ENCODE data around the gene IL11.

The IL11 gene

GRCh38 chr19:55358943-55359908, 11.0 kb downstream of the IL11 start:
- TF ChIP-seq SIN3A (IDR thresholded peaks at IDR 0.05; ENCODE audit: borderline replicate concordance, insufficient read depth, low read length) (no peak), REST (IDR thresholded peaks at IDR 0.05; ENCODE audit: insufficient read depth in 1 of 2, low read depth in 2 of 2, low read length in 2 of 2) (no peak), TAF1 (IDR thresholded peaks at IDR 0.05; ENCODE audit: borderline replicate concordance, insufficient read depth, low read length) (no peak), FOXP2 (optimal IDR thresholded peaks at IDR 0.05; ENCODE audit: borderline replicate concordance, extremely low read depth, extremely low read length, insufficient read depth) (no peak), POLR2AphosphoS5 (IDR thresholded peaks at IDR 0.05; ENCODE audit: low read depth, low read length) (no peak)

- TF ChIP-seq POLR2AphosphoS5 (IDR thresholded peaks at IDR 0.05; ENCODE audit: low read depth, low read length) (no peak), TAF1 (IDR thresholded peaks at IDR 0.05; ENCODE audit: borderline replicate concordance, insufficient read depth, low read length) (no peak), FOXP2 (optimal IDR thresholded peaks at IDR 0.05; ENCODE audit: borderline replicate concordance, extremely low read depth, extremely low read length, insufficient read depth) (no peak), REST (IDR thresholded peaks at IDR 0.05; ENCODE audit: insufficient read depth in 1 of 2, low read depth in 2 of 2, low read length in 2 of 2) (no peak), SIN3A (IDR thresholded peaks at IDR 0.05; ENCODE audit: borderline replicate concordance, insufficient read depth, low read length) (no peak)
These were observed 11.8 kb downstream of the IL11 start for GRCh38 chr19:55358493-55358892.

- no peak for TF ChIP-seq TAF1 (IDR thresholded peaks at IDR 0.05; ENCODE audit: borderline replicate concordance, insufficient read depth, low read length)
- TF ChIP-seq POLR2AphosphoS5 (IDR thresholded peaks at IDR 0.05; ENCODE audit: low read depth, low read length), result no peak
- no peak for TF ChIP-seq FOXP2 (optimal IDR thresholded peaks at IDR 0.05; ENCODE audit: borderline replicate concordance, extremely low read depth, extremely low read length, insufficient read depth)
- TF ChIP-seq SIN3A (IDR thresholded peaks at IDR 0.05; ENCODE audit: borderline replicate concordance, insufficient read depth, low read length), result no peak
- TF ChIP-seq REST (IDR thresholded peaks at IDR 0.05; ENCODE audit: insufficient read depth in 1 of 2, low read depth in 2 of 2, low read length in 2 of 2), result no peak
These were observed 14.9 kb downstream of the IL11 start for GRCh38 chr19:55355213-55355821.

- TF ChIP-seq POLR2AphosphoS5 (IDR thresholded peaks at IDR 0.05; ENCODE audit: low read depth, low read length) (no peak), FOXP2 (optimal IDR thresholded peaks at IDR 0.05; ENCODE audit: borderline replicate concordance, extremely low read depth, extremely low read length, insufficient read depth) (no peak), REST (IDR thresholded peaks at IDR 0.05; ENCODE audit: insufficient read depth in 1 of 2, low read depth in 2 of 2, low read length in 2 of 2) (no peak), SIN3A (IDR thresholded peaks at IDR 0.05; ENCODE audit: borderline replicate concordance, insufficient read depth, low read length) (no peak), TAF1 (IDR thresholded peaks at IDR 0.05; ENCODE audit: borderline replicate concordance, insufficient read depth, low read length) (no peak)
These were observed 15.5 kb downstream of the IL11 start, which contains the start of gene COX6B2 for GRCh38 chr19:55354698-55355212. Gene COX6B2 (minus strand): TSS chr19:55354719. CDS start chr19:55354521, 198 bp downstream.
